GM08714 (cell line): ENCODE results near the gene IQSEC1.

ENCODE experiments used
- H3K4me3 ChIP-seq: fragments of 200-500 bp; sonication (Bioruptor generic); 2 replicates; pipeline ENCODE4 v1.5.1; 2014; ENCODE audit warnings: mild to moderate bottlenecking, low read length, inconsistent platforms
- ZNF274 ChIP-seq: IDR thresholded peaks from 2 replicates; pipeline ENCODE4 v1.6.1; 2012; ENCODE audit warnings: mild to moderate bottlenecking, low read depth, low read length

The IQSEC1 gene

DNA sequence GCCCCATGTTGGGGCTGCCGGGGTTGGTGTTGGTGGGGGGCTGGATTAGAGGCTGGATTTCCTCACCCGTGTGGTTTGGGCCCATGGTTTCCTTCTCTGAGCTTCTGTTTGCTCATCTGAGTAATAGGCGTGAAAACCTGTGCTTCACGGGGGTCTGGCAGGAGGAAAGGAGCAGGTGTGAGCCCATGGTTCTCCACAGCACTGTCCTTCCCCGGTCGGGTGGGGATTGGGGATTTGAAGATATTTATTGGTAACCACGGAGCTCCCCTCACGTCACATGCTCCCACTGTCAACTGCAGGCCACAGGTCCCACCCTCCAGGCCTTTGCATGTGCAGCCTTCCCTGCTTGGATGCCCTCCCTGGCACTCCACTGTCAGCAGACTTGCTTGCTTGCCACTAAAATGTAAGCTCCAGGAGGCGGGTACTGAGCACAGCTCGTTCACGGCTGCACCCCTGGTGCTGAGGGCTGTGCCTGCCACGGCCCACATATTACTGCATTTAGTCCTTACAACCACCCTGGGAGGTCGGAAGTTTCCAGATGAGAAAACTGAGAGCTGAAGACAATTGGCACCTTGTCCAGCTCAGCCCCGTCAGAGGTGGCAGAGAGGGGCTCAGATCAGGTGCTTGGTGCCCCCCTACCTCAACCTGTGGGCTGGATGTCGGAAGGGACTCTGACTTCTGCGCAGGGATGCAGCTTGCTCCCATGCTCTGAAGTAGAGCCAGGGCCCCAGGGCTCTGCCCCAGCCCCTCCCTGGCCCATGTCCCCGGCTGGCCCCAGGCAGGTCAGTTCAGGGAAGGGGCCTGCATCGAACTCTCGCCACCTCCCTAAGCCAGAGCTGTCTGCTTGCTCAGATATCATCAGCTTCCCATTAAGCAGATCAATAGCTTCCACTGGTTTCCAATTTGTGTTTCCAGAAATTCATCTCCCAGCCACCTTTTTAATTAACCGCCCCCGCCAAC, 29.4 kb upstream of the IQSEC1 start:
- no peak overlapping the region for H3K4me3 ChIP-seq
- no peak for TF ChIP-seq ZNF274

DNA sequence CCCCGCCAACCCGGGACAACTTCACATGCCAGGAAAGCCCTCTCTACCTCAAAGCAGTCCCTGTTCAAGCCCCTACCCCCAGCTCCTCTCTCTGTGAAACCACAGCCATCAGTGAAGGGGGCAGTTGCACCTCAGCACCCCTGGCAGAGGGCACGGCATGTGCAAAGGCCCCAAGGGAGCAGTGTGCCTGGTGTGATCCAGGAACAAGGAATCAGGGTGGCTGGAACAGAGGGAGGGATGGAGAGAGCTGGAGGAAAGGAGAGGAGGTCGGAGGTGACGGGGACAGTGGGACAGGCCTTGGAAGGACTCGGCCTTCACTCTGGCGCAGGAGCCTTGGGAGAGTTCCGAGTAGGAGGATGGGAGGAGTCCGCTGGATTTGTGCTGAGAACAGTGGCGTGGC, 26.5 kb upstream of the IQSEC1 start:
- H3K4me3 ChIP-seq = no peak overlapping the region
- TF ChIP-seq ZNF274 = no peak

DNA sequence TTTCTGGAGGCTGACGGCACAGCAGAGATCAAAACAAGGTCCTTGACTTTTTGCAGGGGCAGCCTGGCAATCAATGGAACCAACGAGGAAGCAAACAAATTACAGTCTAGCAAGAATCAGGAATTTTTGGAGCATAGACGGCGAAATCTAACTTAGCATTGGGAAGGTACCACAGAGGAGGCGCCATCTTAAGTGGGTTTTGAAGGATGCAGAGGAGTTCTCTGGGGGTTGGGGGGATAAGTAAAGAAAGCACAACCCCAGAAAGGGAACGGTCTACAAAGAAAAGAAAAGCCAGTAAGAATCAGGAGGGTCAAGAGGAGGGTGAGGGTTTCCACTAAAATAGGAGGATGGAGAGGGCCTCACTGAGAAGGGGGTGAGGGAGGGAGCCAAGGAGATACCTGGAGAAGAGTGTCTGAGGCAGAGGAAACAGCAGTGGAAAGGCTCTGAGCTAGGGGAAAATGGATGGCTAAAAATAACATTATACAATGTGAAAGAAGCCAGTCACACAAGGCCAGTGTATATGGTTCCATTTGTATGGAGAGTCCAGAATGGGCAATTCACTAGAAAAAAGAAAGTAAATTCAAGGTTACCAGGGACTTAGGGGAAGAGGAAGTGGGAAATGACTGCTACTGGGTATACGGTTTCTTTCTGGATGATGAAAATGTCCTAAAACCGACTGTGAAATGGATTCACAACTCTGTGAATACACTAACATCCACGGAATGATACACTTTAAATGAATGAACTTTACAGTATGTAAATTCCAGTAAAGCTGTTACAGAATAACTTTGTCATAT, 25.2 kb upstream of the IQSEC1 start:
- TF ChIP-seq ZNF274 = no peak
- H3K4me3 ChIP-seq = no peak overlapping the region

GRCh38 chr3:13096356-13096755, 23.1 kb upstream of the IQSEC1 start:
- no peak overlapping the region for H3K4me3 ChIP-seq
- TF ChIP-seq ZNF274 = no peak

GRCh38 chr3:13095408-13095937, 22.2 kb upstream of the IQSEC1 start:
- no peak overlapping the region for H3K4me3 ChIP-seq
- TF ChIP-seq ZNF274 = no peak

DNA sequence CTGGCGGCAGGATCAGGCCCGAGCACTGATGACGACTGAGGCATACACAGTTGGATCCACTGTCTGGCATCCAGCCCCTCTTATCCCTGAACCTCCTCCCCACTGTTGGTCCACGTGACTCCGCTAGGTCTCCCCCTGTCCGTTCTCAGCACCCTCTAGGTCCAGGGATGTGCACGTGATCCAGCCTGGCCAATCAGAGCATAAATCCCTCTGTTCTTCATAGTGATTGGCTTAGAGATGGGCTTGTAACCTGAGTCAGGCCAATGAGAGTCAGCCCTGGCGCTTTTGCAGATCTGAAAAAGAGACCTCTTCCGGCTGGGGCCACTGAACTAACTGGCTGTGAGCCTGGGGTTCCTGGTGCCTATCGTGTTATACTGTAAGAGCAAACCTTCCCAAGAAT, 20.5 kb upstream of the IQSEC1 start:
- TF ChIP-seq ZNF274 = no peak
- no peak overlapping the region for H3K4me3 ChIP-seq

DNA sequence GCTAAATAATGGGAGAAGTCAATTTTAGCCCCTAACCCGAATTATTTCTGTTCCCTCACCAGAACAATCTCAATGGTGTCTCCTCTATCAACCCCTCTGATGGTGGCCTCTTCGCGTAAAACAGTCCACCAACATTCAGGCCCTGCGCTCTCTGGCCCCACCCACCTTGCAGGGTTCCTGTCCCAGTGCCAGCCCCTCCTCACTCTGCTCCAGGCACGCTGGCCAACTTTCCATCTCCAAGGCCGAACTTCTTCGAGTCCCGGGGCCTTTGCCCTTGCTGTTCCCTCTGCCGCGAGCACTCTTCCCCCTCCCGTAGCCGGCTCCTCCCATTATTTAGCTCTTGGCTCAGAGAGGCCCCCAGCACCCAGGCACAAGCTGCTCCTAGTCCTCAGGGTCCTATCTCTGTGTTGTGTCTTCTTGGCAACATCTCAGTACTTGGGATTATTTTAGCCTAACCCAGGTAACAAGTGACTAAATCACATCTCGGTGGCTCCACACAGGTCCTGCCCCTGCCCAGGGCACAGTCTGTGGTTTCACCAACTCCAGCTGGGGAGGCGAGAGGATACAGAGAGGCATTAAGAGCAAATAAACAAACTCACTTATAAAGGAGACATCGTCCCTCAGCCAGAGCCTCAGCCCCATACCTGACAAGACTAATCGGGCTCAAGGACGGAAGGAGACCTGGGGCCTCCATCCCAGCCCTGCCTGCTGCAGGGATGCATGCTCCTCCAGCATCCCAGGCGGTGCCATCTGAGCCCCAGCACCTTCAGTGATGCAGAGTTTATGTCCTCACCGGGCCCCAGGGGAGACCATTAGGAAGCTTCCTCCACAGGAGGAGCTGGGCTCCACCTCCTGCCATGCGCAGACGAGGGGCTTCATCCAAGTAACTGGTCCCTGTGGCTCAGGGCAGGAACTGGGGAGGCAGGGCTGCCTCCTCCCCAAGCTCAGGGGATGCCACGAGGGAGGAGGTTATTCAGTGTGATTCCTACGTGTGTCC, 19.7 kb upstream of the IQSEC1 start:
- H3K4me3 ChIP-seq = no peak overlapping the region

GRCh38 chr3:13091898-13092611, 18.8 kb upstream of the IQSEC1 start:
- H3K4me3 ChIP-seq = no peak overlapping the region
- no peak for TF ChIP-seq ZNF274

More for the DNA sequence above, 19.7 kb upstream of the IQSEC1 start:
- TF ChIP-seq ZNF274 = no peak

DNA sequence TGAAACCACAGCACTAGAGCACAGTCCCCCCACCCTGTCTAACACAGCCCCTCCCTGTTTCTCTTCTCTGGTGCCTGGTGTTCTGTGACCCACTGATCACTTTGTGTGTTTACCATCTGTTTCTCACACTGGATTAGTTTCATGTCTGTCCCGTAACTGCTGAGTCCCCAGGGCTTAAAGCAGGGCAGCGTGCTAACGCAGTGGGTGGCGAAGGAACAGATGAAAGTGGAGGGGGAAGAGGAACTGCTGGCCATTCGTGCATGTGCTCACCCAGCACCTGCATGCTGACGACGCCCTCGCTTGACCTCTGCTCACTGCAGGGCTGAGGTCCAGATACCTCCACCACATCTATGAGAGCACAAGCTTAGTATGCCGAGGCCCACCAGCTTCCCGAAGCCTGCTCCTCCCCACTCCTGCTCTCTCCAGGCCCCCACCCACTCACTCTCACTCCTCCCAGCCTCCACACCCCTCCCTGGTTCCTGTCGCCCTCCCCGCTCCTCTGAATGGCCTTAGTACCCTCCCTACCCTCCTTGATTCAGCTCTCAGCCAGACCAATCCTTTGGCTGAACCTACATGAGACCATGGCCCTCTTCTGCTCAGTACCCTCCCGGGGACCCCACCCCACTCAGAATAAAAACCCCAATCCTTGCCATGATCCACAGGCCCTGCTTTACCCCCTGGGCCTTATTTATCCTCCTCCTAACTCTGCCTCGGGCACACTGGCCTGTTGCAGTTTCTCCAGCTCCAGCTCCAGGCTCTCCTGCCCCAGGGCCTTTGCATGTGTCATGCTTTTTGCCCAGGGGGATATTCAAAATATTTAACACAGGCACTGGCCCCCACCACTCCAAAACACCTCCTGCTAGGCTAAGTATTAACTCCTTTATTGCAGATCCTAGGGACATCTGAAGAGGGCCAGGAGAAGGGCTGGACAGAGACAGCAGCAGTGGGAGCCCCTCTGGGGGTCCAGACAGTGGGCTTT, 15.1 kb upstream of the IQSEC1 start:
- TF ChIP-seq ZNF274 = no peak
- no peak overlapping the region for H3K4me3 ChIP-seq

- H3K4me3 ChIP-seq = no peak overlapping the region
- TF ChIP-seq ZNF274 = no peak
Measured at GRCh38 chr3:13087320-13087990, 14.2 kb upstream of the IQSEC1 start.

GRCh38 chr3:13086531-13086981, 13.3 kb upstream of the IQSEC1 start:
- TF ChIP-seq ZNF274 = no peak

DNA sequence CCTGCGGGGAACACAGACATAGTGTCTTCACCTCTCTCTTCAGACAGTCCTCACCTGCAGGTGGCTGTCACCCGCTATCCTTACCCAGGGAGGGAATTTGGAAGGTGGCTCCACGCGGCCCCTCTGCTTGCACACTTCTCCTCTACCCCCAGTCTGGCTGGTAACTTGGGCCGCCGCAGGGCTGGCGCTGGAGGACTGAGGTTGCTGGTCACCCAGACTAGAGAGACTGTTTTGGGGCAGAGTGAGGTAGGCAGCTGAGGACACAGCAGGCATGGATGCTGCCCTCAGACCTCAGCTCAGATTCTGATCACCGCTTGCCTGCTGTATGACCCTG, 12.6 kb upstream of the IQSEC1 start:
- TF ChIP-seq ZNF274 = no peak
- no peak overlapping the region for H3K4me3 ChIP-seq

More at GRCh38 chr3:13086531-13086981, 13.3 kb upstream of the IQSEC1 start:
- no peak overlapping the region for H3K4me3 ChIP-seq
